K562 (cell line): ENCODE results near the gene CALR3. TPM values are rescaled to one million over a fixed set of nuclear protein-coding genes. Genes with fewer than 3 reads are reported as not detected.
A peak's percentile ranks its signal among the peaks of the same experiment; 100 is the strongest.

Experiments used
- ATAC-seq: fragments of 200-7000 bp; cut with Tn5 transposase; 3 replicates; pipeline ENCODE4 v1.9.1; 2020; ENCODE audit warnings: moderate library complexity
- BruUV-seq: library from RNA; stranded (reverse); fragments of 400-500 nt; replicated peaks from 2 replicates; lab custom pipeline; 2021; lab: Mats Ljungman, UMichigan
- CTCF ChIA-PET: fragments of 300-600 bp; formaldehyde crosslinking; extraction: SDS; loops from one replicate; lab custom pipeline; 2021; ENCODE audit warnings: low intra/inter-chr PET ratio; lab: Yijun Ruan, JAX
- POLR2A ChIA-PET: fragments of 300-600, 350-650 bp; sonication (Branson Sonifier 250); formaldehyde crosslinking; extraction: SDS; loops from one replicate; lab custom pipeline; 2021; ENCODE audit warnings: antibody characterized with exemption, inconsistent platforms; lab: Yijun Ruan, JAX
- DNase-seq, 4 experiments: peaks; one replicate each; pipeline versions ENCODE4 v3.0.0 to v3.0.0-alpha.2; 2011 to 2018; ENCODE audit warnings: low spot score in 3 of 4, mixed read lengths in 3 of 4; ENCODE audit errors: extremely low read depth in 1 of 4
- FAIRE-seq: peaks from 2 replicates; lab custom pipeline; 2011; peaks lifted over from hg19 to GRCh38; lab: Jason Lieb, UNC
- H2AFZ ChIP-seq: 2 replicates; pipeline ENCODE4 v1.6.0; 2011; ENCODE audit warnings: low read depth, low read length, control low read depth, inconsistent platforms
- H3K27ac ChIP-seq: fragments of 200-600 bp; 3 replicates; pipeline ENCODE4 v1.8.0; 2011; ENCODE audit warnings: low read depth, mild to moderate bottlenecking, control low read depth, inconsistent platforms, low read length, moderate library complexity, mixed read lengths; ENCODE audit errors: extremely low read depth
- H3K27me3 ChIP-seq, 2 experiments: fragments of 300-600 bp in 1 of 2; 2 replicates in 1 of 2; 3 replicates in 1 of 2; pipeline versions ENCODE4 v1.6.0 to v1.8.0; 2011; ENCODE audit warnings: inconsistent platforms in 2 of 2, low read length in 2 of 2, mild to moderate bottlenecking in 1 of 2, mixed read lengths in 1 of 2, moderate library complexity in 1 of 2; ENCODE audit not compliant: control insufficient read depth in 2 of 2, insufficient read depth in 2 of 2
- H3K36me3 ChIP-seq: fragments of 300-600 bp; 3 replicates; pipeline ENCODE4 v1.8.0; 2011; ENCODE audit warnings: mild to moderate bottlenecking, low read length, inconsistent platforms; ENCODE audit not compliant: control insufficient read depth, insufficient read depth
- H3K4me1 ChIP-seq, 2 experiments: fragments of 200-600 bp in 1 of 2; replicated peaks in 1 of 2; 2 replicates in 1 of 2; 3 replicates in 1 of 2; pipeline versions ENCODE4 v1.5.1 to v1.8.0; 2011; ENCODE audit warnings: inconsistent platforms in 2 of 2, low read length in 2 of 2, mild to moderate bottlenecking in 1 of 2, mixed read lengths in 1 of 2, moderate library complexity in 1 of 2; ENCODE audit not compliant: control insufficient read depth in 2 of 2, insufficient read depth in 2 of 2
- H3K4me2 ChIP-seq: 2 replicates; pipeline ENCODE4 v1.6.1; 2011; ENCODE audit warnings: low read length, control low read depth, inconsistent platforms, mixed read lengths; ENCODE audit not compliant: insufficient read depth
- H3K4me3 ChIP-seq: fragments of 200-600 bp; sonication (generic), shearing (Covaris generic); 2 replicates; pipeline ENCODE4 v1.5.1; 2016; ENCODE audit warnings: control low read depth, inconsistent platforms
- H3K79me2 ChIP-seq: fragments of 200-600 bp; 3 replicates; pipeline ENCODE4 v1.8.0; 2011; ENCODE audit warnings: low read length, inconsistent platforms; ENCODE audit not compliant: control insufficient read depth, insufficient read depth
- H3K9ac ChIP-seq, 2 experiments: 2 replicates each; pipeline versions ENCODE4 v1.6.0 to v1.6.1; 2011; ENCODE audit warnings: low read depth in 2 of 2, low read length in 2 of 2, control low read depth in 1 of 2, inconsistent platforms in 1 of 2, mild to moderate bottlenecking in 1 of 2, mixed read lengths in 1 of 2; ENCODE audit not compliant: insufficient read depth in 1 of 2
- H3K9me1 ChIP-seq: one replicate; pipeline ENCODE4 v1.6.0; 2011; ENCODE audit warnings: inconsistent platforms, mild to moderate bottlenecking, low read length, moderate library complexity; ENCODE audit not compliant: control insufficient read depth, insufficient read depth
- H3K9me3 ChIP-seq: replicated peaks from 2 replicates; pipeline ENCODE4 v1.5.1; 2011; ENCODE audit warnings: low read depth, low read length, inconsistent platforms; ENCODE audit not compliant: control insufficient read depth, insufficient read depth
- H4K20me1 ChIP-seq: replicated peaks from 2 replicates; pipeline ENCODE4 v1.6.1; 2011; ENCODE audit warnings: low read length, inconsistent platforms, mixed read lengths; ENCODE audit not compliant: control insufficient read depth, insufficient read depth
- YY1 ChIP-seq, 3 experiments: IDR thresholded peaks; 2 replicates each; pipeline ENCODE4 v1.6.1; 2011; ENCODE audit warnings: low read length in 2 of 3, mild to moderate bottlenecking in 2 of 3, moderate library complexity in 2 of 3, borderline replicate concordance in 1 of 3, control low read depth in 1 of 3, low read depth in 1 of 3; ENCODE audit not compliant: insufficient read depth in 3 of 3, insufficient replicate concordance in 2 of 3, control insufficient read depth in 1 of 3, insufficient read length in 1 of 3; ENCODE audit errors: extremely low read depth in 1 of 3
- WGBS: fragments of 100-300 bp; shearing (Covaris generic); methylation state at CpG from one replicate; pipeline ENCODE4 v1.1.6; 2016; ENCODE audit warnings: low coverage, mixed read lengths; ENCODE audit not compliant: insufficient coverage; ENCODE audit errors: missing lambda C conversion rate; 5-methylcytosine and 5-hydroxymethylcytosine counted together
- in situ Hi-C: fragments of 300-500 bp; cut with MboI; formaldehyde crosslinking; loops from 4 replicates; pipeline ENCODE4 v1.15.0; 2018; ENCODE audit warnings: inconsistent platforms, mixed read lengths
- intact Hi-C: fragments of 100-400 bp; cut with micrococcal nuclease; formaldehyde crosslinking; loops from 2 replicates; pipeline ENCODE4 v1.14.2; 2022
- polyA plus RNA-seq, 8 experiments: library from polyadenylated mRNA; depleted of rRNA in 4 of 8; stranded (reverse) in 5 of 8; unstranded in 3 of 8; fragments of >200 nt; fragmentation: Nextera tagmentation in 2 of 8; fragmentation: Illumina TruSeq in 1 of 8; extraction: Ambion mirVana in 2 of 8; extraction: Trizol in 1 of 8; gene quantifications; 2 replicates each; pipeline versions ENCODE4 v1.2.1 to v1.2.3, GENCODE V29; 2011 to 2014; ENCODE audit warnings: inconsistent platforms in 1 of 8, missing spikeins in 1 of 8
- total RNA-seq, 7 experiments: library from RNA; depleted of rRNA in 6 of 7; stranded (reverse); fragments of >200 nt in 6 of 7; fragmentation: Illumina TruSeq in 2 of 7; extraction: Trizol in 2 of 7; gene quantifications; 2 replicates each; pipeline versions ENCODE4 v1.2.1 to v1.2.3, GENCODE V29; 2011 to 2021; ENCODE audit warnings: low replicate concordance in 1 of 7
- TF ChIP-seq, protein P1 (sequence below): sonication (generic); formaldehyde crosslinking; IDR thresholded peaks from 2 replicates; pipeline ENCODE4 v1.5.0; 2020; ENCODE audit warnings: missing genetic modification reagents

CALR3 gene
- total and polyA plus RNA-seq, 9 of the 15 experiments (the other 6 are each of a cell fraction or from before 2014, with no cell fraction given) = 0.15 to 0.41 (median 0.22) TPM; not detected in 4

GRCh38 chr19:16444269-16444600 is 51.7 kb downstream of the CALR3 start:
- Histone ChIP-seq H3K27me3 (no peaks in the 10 kb centered on the region), H4K20me1 (peaks cover 32% of the 10 kb centered on the region; the same call in 1 of the 2 replicates)
- peak in 1 of 3 experiments; percentile 56 for TF ChIP-seq YY1 (IDR thresholded peaks at IDR 0.05; ENCODE audit: borderline replicate concordance in 1 of 3, control insufficient read depth in 1 of 3, extremely low read depth in 1 of 3, insufficient read depth in 3 of 3, insufficient read length in 1 of 3, insufficient replicate concordance in 2 of 3, low read depth in 1 of 3, low read length in 2 of 3)
- TF ChIP-seq, protein P1, sequence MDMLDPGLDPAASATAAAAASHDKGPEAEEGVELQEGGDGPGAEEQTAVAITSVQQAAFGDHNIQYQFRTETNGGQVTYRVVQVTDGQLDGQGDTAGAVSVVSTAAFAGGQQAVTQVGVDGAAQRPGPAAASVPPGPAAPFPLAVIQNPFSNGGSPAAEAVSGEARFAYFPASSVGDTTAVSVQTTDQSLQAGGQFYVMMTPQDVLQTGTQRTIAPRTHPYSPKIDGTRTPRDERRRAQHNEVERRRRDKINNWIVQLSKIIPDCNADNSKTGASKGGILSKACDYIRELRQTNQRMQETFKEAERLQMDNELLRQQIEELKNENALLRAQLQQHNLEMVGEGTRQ (CRISPR knock-in tag) = no peak
- TF ChIP-seq, all 486 proteins: peak for 1
- Histone ChIP-seq H3K4me3 (no peak overlapping the region), H3K4me2 (no peak overlapping the region), H3K9me1 (peaks cover 8% of the 10 kb centered on the region), H3K9me3 (no peaks in the 10 kb centered on the region), H2AFZ (no peak overlapping the region), H3K4me1 (peaks cover 21 to 28% of the 10 kb centered on the region in 2 experiments; a peak in 4 of 5 replicates), H3K79me2 (peaks cover 54% of the 10 kb centered on the region), H3K27ac (no peak overlapping the region), H3K9ac (no peak overlapping the region), H3K36me3 (peaks cover 23% of the 10 kb centered on the region; the same call in 2 of the 3 replicates)
- BruUV-seq = no TSS peak
- DNase-seq (no peak), ATAC-seq (no peak), FAIRE-seq (no peak)
- intact Hi-C loops (no loop called here), in situ Hi-C loops (no loop called here)
- CTCF ChIA-PET = no interaction called here
- POLR2A ChIA-PET = interaction anchor here (0.9 kb wide), 1 partner anchor 182 kb away, joined by 3 read pairs; no protein-coding TSS in a partner anchor
- 42% methylated on average over 2 of the region's 2 CpGs for WGBS
